GDM1 (cell line): Measurements from ENCODE around the gene SFRP5.

ENCODE experiments used
- DNase-seq: peaks from one replicate; lab custom pipeline; 2025; lab: John Stamatoyannopoulos, UW

SFRP5 gene

DNA sequence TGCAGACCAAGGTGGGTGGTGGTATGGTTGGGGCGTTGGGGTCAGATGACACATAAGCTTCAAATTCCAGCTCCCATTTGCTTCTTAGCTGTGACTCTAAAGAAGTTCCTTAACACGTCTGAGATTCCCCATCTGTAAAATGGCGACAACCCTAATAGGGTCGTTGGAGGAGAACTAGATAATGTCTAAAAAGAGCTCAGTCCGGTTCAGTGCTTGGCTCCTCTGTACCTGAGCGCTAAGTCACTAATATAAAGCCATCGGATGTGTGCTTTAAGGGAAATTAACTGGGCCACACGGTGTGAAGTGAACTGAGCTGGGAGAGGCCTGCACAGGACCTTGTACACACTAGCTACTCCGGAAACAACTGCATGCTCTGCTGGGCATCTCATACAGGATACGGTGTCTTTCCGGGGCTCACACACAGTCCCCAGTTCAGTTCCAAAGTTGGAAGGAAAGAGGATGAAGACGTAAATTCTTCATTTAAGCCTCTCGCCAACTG, 35.3 kb downstream of the SFRP5 start:
- no peak for DNase-seq

DNA sequence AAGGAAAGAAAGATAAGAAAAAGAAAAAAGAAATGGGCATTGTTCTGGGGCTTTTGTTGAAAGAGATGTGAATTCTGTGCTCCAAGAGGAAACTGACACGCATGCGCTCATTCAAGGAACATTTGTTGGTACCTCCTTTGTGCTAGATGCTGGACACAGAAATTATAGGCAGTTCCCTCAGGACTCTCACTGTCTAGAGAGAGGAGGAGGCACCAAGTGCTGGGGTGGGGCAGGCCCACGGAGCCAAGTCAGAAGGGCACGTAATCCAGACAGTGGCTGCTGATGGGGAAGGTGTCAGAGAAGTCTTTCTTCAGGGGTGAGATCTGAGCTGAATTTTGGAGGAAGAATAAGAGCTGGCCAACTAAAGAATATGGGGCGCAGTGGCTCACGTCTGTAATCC, 37.8 kb downstream of the SFRP5 start:
- no peak for DNase-seq

DNA sequence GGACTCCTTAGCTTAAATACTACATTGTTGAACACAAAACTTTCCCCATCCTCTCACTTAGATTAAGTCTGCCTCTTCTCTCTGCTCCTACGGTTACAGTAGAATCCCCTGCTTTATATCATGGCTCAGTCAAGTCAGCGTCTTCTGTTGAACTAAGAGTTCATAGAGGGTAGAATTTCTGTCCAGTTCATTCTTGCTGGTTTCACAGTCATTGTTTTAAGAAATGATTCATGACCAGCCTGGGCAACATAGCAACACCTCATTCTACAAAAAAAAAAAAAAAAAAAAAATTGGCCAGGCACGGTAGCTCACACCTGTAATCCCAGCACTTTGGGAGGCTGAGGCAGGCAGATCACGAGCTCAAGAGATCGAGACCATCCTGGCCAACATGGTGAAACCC, 38.5 kb downstream of the SFRP5 start:
- no peak for DNase-seq

DNA sequence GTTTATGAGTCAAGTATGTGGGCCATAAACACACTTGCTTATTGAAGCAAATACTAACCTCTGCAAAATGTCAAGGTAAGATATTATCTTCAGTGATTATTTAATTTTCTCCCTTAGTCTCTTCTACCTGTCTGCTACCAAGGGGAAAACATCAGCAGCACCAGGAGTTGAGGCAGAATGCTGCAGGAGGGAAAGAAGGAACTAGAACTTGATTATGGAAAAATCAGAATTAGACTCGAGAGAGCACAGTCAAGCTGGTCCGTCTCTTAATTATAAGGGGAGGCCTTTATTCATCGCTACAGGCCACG, 39.8 kb downstream of the SFRP5 start:
- DNase-seq: no peak

DNA sequence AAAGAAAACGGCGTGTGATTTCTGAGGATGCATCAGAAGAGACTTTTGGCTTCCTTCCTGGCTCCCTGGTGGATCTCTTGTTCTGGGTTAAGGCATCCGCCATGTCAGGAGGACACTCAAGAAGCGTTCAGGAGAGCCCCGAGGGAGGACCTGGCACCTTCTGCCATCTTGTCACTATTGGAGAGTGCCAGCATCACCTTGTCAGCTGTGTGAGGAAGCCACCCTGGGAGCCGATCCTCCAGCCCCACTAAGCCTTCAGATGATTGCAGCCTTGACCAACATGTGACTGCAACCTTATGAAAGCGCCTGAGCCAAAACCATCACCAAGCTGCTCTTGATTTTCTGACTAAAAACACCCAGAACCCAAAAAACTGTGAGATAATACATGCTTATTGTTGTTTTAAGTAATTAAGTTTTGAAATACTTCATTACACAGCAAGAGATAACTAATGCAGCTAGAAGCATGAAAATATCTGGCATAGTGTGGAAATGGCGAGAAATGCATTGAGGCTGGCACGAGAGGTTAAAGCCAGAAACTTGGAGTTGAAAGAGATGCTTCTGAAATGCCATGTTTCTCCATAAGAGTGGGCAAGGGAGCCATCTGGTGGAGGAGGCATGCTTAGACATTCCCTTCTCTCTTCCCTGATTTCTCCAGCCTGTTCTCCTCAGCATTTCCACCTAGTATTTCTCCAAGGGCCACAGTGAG, 40.3 kb downstream of the SFRP5 start:
- peak; percentile 35 for DNase-seq

DNA sequence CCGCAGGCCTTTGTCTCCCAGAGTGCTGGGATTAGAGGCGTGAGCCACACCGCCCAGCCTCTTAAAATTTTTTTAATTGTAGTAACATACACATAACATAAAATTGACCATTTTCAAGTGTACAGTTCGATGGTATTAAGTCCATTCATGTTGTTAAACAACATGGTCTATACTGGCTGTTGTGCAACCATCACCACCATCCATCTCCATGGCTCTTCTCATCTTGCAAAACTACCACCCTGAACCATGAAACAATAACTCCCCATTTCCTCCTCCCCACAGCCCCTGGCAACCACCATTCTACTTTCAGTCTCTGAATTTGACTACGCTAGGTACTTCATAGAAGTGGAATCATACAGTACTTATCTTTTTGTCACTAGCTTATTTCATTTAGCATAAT, 42.8 kb downstream of the SFRP5 start:
- no peak for DNase-seq

DNA sequence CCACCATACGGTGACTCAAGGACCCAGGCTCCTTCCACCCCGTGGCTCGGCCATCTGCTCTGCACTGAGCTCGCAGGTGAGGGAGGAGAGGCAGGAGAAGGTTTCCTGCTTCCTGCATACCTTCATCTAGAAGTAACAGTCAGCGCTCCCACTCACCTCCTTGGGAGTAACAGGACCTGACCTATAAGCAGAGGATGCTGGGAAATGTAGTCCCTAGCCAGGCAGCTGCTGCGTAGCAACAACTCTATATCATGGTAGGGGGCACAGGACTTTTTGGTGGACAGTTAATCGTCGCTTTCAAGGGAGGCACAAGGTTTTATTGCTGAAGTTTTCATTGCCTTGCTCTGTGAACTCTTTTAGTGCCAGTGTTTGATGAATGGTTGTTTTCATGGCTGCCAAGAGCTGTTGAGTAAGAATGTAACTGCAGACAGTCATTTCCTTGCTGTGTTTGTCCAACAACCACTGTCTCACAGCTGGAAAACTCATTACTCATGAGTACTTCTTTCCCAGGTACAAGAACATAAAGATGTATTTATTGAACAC, 45.1 kb downstream of the SFRP5 start:
- no peak for DNase-seq

DNA sequence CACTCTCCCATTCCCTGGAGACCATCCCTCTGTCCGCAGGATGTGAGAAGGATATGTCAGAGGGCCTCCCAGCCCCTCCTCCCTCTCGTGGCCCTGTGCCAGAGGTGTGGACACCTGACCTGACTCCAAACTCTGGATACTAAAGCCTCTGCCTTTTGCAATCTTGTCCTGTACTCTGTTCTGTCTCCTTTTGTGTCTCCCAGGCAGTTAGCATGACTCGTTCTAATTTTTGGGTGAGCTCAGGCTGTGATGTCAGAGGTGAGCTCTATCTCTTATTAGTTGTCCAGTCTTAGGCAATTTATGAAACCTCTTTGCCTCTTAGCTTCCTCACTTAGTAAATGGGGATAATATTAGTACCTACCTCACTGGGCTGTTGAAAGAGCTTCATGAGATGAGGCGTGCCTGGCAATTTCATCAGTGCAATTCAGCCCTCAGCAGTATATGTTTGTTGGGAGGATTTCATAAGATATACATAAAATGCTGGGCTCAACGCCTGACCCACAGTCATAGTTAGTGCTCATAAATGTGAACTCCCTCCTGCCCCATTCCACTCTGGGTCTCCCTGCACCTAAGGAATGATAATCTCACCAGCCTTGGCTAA, 47.4 kb downstream of the SFRP5 start:
- DNase-seq: no peak

DNA sequence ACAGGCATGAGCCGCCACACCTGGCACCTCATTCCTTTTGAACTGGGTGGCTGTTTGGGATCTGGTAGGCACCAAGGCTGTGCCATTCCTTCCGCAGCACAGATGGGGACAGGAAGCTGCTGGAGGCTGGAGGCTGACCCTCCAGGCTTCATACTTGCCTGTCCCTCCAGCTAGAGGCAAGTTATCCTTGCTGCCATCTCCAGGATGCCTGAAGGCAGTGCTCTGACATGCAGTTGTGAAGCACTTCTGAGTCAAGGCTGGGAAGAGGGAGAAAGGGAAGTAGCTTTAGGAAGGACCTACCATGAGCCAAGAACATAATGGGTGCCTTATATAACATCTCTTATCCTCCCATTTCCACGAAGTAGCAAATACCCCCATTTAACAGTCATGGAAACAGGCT, 48.8 kb downstream of the SFRP5 start:
- DNase-seq: no peak

DNA sequence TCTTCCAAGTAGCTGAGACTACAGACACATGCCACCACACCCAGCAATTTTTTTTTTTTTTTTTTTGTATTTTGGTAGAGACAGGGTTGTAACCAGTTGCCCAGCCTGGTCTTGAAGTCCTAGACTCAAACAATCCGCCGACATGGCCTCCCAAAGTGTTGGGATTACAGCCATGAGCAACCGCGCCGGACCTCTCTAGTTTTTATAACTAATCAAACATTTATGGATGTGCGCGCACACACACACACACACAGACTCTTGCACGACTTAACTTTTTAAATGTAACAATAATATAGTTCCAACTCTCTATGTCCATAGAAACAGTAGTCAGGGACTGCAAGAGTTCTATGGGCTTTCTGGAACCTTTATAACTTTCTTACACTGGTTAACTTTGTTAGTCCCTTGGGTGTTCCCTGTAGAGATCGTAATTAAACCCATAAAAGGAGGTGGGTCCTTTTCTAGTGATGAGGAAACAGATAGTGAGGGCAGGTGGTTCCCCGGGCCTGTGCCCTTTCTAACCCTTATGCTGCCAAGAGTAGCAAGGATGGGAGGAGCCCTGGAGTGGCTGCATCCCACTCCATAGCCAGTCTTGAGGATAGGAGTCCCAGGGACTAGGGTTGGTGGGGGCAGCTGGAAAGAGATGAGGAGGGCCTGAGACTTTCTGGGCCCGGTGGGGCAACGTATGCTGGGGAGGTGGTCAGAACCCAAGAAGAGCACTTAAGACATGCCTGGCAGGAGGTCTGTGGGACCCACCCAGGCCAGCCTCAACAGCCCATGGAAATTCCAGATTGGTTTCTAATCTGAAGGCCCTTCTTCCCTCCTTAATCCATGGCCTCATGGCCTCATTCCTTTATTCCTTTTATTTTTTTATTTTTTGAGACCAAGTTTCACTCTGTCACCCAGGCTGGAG, 49.7 kb downstream of the SFRP5 start:
- DNase-seq: no peak

DNA sequence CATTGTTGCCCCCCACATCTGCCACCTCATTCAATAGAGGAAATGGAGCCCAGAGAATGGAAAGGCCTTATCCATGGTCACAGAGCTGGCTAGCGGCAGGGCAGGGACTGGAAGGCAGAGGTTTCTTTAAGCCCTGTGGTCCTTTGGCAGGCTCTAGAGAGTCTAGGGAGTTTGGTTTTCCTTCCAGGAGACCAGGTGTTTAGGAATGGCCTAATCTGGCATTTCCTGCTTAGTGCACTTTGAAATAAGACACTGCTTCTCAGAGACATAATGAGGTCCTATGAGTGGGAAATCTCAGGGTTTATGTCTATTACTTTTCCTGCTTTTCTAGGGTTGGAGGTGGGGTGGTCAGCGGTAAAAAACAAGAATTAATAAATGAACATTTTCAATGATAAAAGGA, 52.2 kb downstream of the SFRP5 start:
- DNase-seq: no peak

DNA sequence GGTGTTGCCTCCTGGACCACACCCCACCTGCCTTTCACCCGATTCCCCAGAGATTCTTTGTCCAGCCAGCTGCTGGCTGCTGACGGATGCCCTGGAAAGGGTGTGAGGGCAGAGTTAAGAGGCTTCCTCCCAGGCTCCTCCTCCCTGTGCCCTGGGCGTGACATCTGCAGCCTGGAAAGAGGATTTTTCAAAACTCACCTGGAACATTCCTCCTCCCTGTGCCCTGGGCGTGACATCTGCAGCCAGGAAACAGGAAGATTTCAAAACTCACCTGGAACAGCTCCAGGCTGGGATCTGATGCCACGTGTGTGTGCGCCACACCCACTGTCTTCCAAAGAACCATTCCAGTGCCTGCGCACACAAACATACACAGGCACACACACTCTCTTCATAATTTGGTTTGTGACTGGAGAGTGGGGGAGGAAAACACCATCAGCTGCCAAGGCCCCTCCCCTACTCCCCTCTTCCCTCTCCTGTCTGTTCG, 53.1 kb downstream of the SFRP5 start:
- no peak for DNase-seq

DNA sequence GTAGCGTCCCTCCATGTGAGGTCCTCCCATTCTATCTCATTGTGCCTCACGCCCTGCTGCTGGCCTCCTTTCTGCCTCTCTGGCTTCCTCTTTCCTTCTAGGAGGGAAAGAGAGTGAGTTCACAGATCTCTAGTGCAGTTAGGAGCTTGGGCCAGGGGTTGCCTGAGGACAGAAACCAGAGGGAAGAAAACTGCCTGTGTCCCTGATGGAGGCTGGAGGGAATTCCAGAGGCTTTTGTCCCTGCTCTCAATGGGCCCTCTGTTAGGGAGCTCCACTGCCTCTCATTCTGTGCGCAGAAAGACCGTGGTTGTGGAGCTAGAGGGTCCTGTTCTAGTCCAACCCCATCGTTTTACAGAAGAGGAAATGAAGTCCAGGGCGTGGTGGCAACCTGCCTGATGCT, 53.6 kb downstream of the SFRP5 start:
- DNase-seq: no peak

DNA sequence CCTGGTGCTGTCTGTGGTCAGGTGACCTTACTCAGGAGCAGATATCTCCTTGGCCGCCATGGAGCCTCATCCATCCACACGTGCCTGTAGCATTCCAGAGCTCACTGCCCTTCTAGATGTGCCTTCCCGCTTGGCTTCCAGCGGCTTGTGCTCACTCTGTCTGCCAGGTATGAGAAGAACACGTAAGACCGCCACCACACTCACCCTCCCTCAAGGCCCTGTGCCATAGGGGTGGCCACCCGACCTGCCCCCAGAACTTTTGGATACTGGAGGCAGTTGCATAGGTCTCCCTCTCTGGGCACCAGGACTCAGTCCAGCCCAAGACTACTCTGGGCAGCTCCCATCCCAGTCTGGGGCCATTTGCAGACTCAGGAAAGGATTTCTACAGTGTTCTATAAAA, 54.2 kb downstream of the SFRP5 start:
- no peak for DNase-seq
